H9 (cell line): ENCODE results near the gene MYD88. TPM values are rescaled to one million over a fixed set of nuclear protein-coding genes. Genes with fewer than 3 reads are reported as not detected.

Experiments
- DNase-seq: peaks from one replicate; pipeline ENCODE4 v3.0.0-alpha.2; 2017
- H2AFZ ChIP-seq: one replicate; pipeline ENCODE4 v1.6.1; 2013; ENCODE audit warnings: mild to moderate bottlenecking, low read length, control low read depth, moderate library complexity
- H2AK5ac ChIP-seq: 2 replicates; pipeline ENCODE4 v1.6.1; 2013; ENCODE audit warnings: low read length, control low read depth, mixed read lengths; ENCODE audit not compliant: insufficient read length
- H2BK120ac ChIP-seq: one replicate; pipeline ENCODE4 v1.6.1; 2013; ENCODE audit warnings: low read depth, mild to moderate bottlenecking, low read length, control low read depth, inconsistent platforms; ENCODE audit not compliant: poor library complexity, severe bottlenecking
- H2BK12ac ChIP-seq: 2 replicates; pipeline ENCODE4 v1.6.1; 2013; ENCODE audit warnings: low read length, control low read depth, mixed read lengths, low read depth; ENCODE audit not compliant: insufficient read length
- H2BK15ac ChIP-seq: 2 replicates; pipeline ENCODE4 v1.6.1; 2013; ENCODE audit warnings: low read depth, low read length, control low read depth
- H2BK20ac ChIP-seq: one replicate; pipeline ENCODE4 v1.6.1; 2013; ENCODE audit warnings: low read depth, mild to moderate bottlenecking, low read length, control low read depth, inconsistent platforms; ENCODE audit not compliant: poor library complexity, severe bottlenecking
- H2BK5ac ChIP-seq: 2 replicates; pipeline ENCODE4 v1.6.1; 2013; ENCODE audit warnings: low read length, control low read depth, mixed read lengths; ENCODE audit not compliant: insufficient read length
- H3K14ac ChIP-seq: 2 replicates; pipeline ENCODE4 v1.6.1; 2013; ENCODE audit warnings: low read length, control low read depth; ENCODE audit not compliant: insufficient read depth
- H3K18ac ChIP-seq: 2 replicates; pipeline ENCODE4 v1.6.1; 2013; ENCODE audit warnings: low read depth, mild to moderate bottlenecking, mixed read lengths, low read length, control low read depth; ENCODE audit not compliant: insufficient read length
- H3K23ac ChIP-seq: 2 replicates; pipeline ENCODE4 v1.6.1; 2013; ENCODE audit warnings: low read length, control low read depth, mixed read lengths, low read depth; ENCODE audit not compliant: insufficient read length
- H3K23me2 ChIP-seq: 2 replicates; pipeline ENCODE4 v1.6.1; 2013; ENCODE audit warnings: low read depth, mild to moderate bottlenecking, mixed read lengths, low read length, control low read depth; ENCODE audit not compliant: insufficient read length, poor library complexity, severe bottlenecking
- H3K27ac ChIP-seq: 2 replicates; pipeline ENCODE4 v1.5.1; 2013; ENCODE audit warnings: low read length, control low read depth, mixed read lengths, low read depth; ENCODE audit not compliant: insufficient read length
- H3K27me3 ChIP-seq: 2 replicates; pipeline ENCODE4 v1.6.1; 2013; ENCODE audit warnings: low read length, control low read depth, inconsistent platforms; ENCODE audit not compliant: insufficient read depth
- H3K4ac ChIP-seq: 2 replicates; pipeline ENCODE4 v1.6.1; 2013; ENCODE audit warnings: low read depth, mild to moderate bottlenecking, control low read depth, inconsistent platforms, low read length, moderate library complexity
- H3K4me1 ChIP-seq: 2 replicates; pipeline ENCODE4 v1.6.1; 2013; ENCODE audit warnings: low read length, control low read depth, inconsistent platforms; ENCODE audit not compliant: insufficient read depth
- H3K4me2 ChIP-seq: 2 replicates; pipeline ENCODE4 v1.6.1; 2013; ENCODE audit warnings: low read length, control low read depth, mixed read lengths; ENCODE audit not compliant: insufficient read length, insufficient read depth
- H3K56ac ChIP-seq: 2 replicates; pipeline ENCODE4 v1.6.1; 2013; ENCODE audit warnings: low read depth, mild to moderate bottlenecking, mixed read lengths, low read length, control low read depth; ENCODE audit not compliant: insufficient read length
- H3K79me1 ChIP-seq: 2 replicates; pipeline ENCODE4 v1.6.1; 2013; ENCODE audit warnings: low read depth, mild to moderate bottlenecking, moderate library complexity, low read length, control low read depth, inconsistent platforms; ENCODE audit not compliant: insufficient read depth, poor library complexity, severe bottlenecking
- H3K79me2 ChIP-seq: 2 replicates; pipeline ENCODE4 v1.6.1; 2013; ENCODE audit warnings: low read length, control low read depth, inconsistent platforms; ENCODE audit not compliant: insufficient read depth
- H3K9ac ChIP-seq: 2 replicates; pipeline ENCODE4 v1.6.1; 2013; ENCODE audit warnings: low read length, control low read depth, mixed read lengths; ENCODE audit not compliant: insufficient read length; ENCODE audit errors: extremely low read depth
- H3K9me3 ChIP-seq: one replicate; pipeline ENCODE4 v1.6.1; 2013; ENCODE audit warnings: low read depth, low read length, inconsistent platforms; ENCODE audit not compliant: control insufficient read depth
- H3T11ph ChIP-seq: one replicate; pipeline ENCODE4 v1.6.1; 2013; ENCODE audit warnings: mild to moderate bottlenecking, low read length, control low read depth, inconsistent platforms
- H4K20me1 ChIP-seq: one replicate; pipeline ENCODE4 v1.6.1; 2013; ENCODE audit not compliant: control insufficient read depth, insufficient read length, insufficient read depth
- H4K5ac ChIP-seq: 2 replicates; pipeline ENCODE4 v1.6.1; 2013; ENCODE audit warnings: low read depth, mild to moderate bottlenecking, mixed read lengths, low read length, control low read depth; ENCODE audit not compliant: insufficient read length
- H4K8ac ChIP-seq: replicated peaks from 2 replicates; pipeline ENCODE4 v1.6.1; 2013; ENCODE audit warnings: low read length, control low read depth, mixed read lengths, low read depth; ENCODE audit not compliant: insufficient read length
- H4K91ac ChIP-seq: 2 replicates; pipeline ENCODE4 v1.6.1; 2013; ENCODE audit warnings: low read depth, mild to moderate bottlenecking, moderate library complexity, mixed read lengths, low read length, control low read depth; ENCODE audit not compliant: insufficient read length
- H3K27ac Mint-ChIP-seq, 3 experiments: 2 replicates in 2 of 3; 3 replicates in 1 of 3; pipeline ENCODE4 v1.8.0; 2020 to 2021; ENCODE audit warnings: mixed read lengths in 3 of 3, mild to moderate bottlenecking in 1 of 3, moderate library complexity in 1 of 3
- H3K27me3 Mint-ChIP-seq: 2 replicates; pipeline ENCODE4 v1.8.0; 2021; ENCODE audit warnings: low read depth, mild to moderate bottlenecking, moderate library complexity, mixed read lengths
- H3K36me3 Mint-ChIP-seq, 3 experiments: 2 replicates in 2 of 3; 3 replicates in 1 of 3; pipeline ENCODE4 v1.8.0; 2020 to 2021; ENCODE audit warnings: low read depth in 3 of 3, mixed read lengths in 3 of 3; ENCODE audit not compliant: insufficient read depth in 1 of 3
- H3K4me1 Mint-ChIP-seq, 2 experiments: 2 replicates each; pipeline ENCODE4 v1.8.0; 2020; ENCODE audit warnings: mixed read lengths in 2 of 2
- H3K4me3 Mint-ChIP-seq, 2 experiments: 2 replicates in 1 of 2; 3 replicates in 1 of 2; pipeline ENCODE4 v1.8.0; 2020 to 2021; ENCODE audit warnings: mild to moderate bottlenecking in 2 of 2, mixed read lengths in 2 of 2, moderate library complexity in 1 of 2
- H3K9me3 Mint-ChIP-seq, 2 experiments: 2 replicates in 1 of 2; 3 replicates in 1 of 2; pipeline ENCODE4 v1.8.0; 2020; ENCODE audit warnings: mild to moderate bottlenecking in 2 of 2, mixed read lengths in 2 of 2, moderate library complexity in 1 of 2
- WGBS: extraction: QIAGEN DNeasy Blood & Tissue Kit; methylation state at CpG from one replicate; pipeline ENCODE4 v1.1.7; 2013; ENCODE audit warnings: missing lambda C conversion rate, low lambda C conversion rate, mixed read lengths; ENCODE audit not compliant: insufficient read length; ENCODE audit errors: extremely low coverage; 5-methylcytosine and 5-hydroxymethylcytosine counted together
- total RNA-seq: library from RNA; stranded (reverse); gene quantifications from 2 replicates; pipeline ENCODE4 v1.2.1, GENCODE V29; 2021
- TF ChIP-seq, protein P1 (sequence below): fragments of 200-600 bp; sonication (generic); conservative IDR thresholded peaks from 3 replicates; pipeline ENCODE4 v1.8.0; 2021; ENCODE audit warnings: antibody characterized with exemption, mild to moderate bottlenecking

The MYD88 gene
- total RNA-seq, 1 experiment from 2014 or later: 33.4 TPM

DNA sequence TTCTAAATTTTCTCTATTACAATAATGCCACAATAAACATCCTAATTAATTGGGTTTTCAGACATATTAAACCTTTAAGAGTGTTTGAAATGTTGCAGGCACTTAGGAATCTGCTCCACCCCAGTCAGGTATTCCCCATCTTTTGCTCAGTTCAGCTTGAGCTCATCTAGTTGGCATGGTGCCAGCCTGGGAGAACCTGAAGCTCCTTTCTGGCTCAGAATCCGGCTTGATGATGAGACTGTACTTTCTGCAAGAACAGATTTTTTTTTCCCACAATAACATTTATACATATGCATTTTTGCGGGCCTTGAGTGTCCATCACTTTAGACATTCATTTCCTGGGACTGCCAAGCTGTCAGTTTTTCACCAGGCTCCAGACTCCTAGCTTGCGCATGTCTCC lies 19.1 kb downstream of the MYD88 start:
- Histone ChIP-seq H3K9ac (no peak overlapping the region), H3K79me2 (no peaks in the 10 kb centered on the region), H3K9me3 (no peaks in the 10 kb centered on the region), H4K20me1 (no peaks in the 10 kb centered on the region), H3K4me2 (no peak overlapping the region), H3K27ac (no peak overlapping the region), H2AFZ (no peak overlapping the region), H2BK15ac (no peak overlapping the region), H4K5ac (no peak overlapping the region), H3K18ac (no peak overlapping the region), H4K8ac (no peak overlapping the region), H4K91ac (no peak overlapping the region), H3K27me3 (no peaks in the 10 kb centered on the region), H2BK120ac (no peak overlapping the region), H2BK5ac (no peak overlapping the region), H3K23ac (no peak overlapping the region), H3T11ph (no peak overlapping the region), H2BK20ac (no peak overlapping the region), H3K4me1 (no peaks in the 10 kb centered on the region), H3K14ac (no peak overlapping the region), H3K23me2 (no peaks in the 10 kb centered on the region), H3K56ac (no peak overlapping the region), H3K79me1 (no peaks in the 10 kb centered on the region), H2AK5ac (no peak overlapping the region), H3K4ac (no peak overlapping the region), H2BK12ac (no peak overlapping the region)
- Mint-ChIP-seq H3K4me3 (no peak overlapping the region), H3K27ac (no peak overlapping the region), H3K4me1 (peaks cover 0 to 4% of the 10 kb centered on the region in 2 experiments; a peak in 2 of 4 replicates), H3K27me3 (no peaks in the 10 kb centered on the region), H3K36me3 (no peaks in the 10 kb centered on the region), H3K9me3 (no peaks in the 10 kb centered on the region)
- TF ChIP-seq, protein P1, sequence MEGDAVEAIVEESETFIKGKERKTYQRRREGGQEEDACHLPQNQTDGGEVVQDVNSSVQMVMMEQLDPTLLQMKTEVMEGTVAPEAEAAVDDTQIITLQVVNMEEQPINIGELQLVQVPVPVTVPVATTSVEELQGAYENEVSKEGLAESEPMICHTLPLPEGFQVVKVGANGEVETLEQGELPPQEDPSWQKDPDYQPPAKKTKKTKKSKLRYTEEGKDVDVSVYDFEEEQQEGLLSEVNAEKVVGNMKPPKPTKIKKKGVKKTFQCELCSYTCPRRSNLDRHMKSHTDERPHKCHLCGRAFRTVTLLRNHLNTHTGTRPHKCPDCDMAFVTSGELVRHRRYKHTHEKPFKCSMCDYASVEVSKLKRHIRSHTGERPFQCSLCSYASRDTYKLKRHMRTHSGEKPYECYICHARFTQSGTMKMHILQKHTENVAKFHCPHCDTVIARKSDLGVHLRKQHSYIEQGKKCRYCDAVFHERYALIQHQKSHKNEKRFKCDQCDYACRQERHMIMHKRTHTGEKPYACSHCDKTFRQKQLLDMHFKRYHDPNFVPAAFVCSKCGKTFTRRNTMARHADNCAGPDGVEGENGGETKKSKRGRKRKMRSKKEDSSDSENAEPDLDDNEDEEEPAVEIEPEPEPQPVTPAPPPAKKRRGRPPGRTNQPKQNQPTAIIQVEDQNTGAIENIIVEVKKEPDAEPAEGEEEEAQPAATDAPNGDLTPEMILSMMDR: no peak
- no peak for DNase-seq
- WGBS: no CpG with 5 or more reads among the region's 3 CpGs
